Skeletal muscle tissue (tissue), 4 donors: ENCODE data around the gene SYNJ2. TPM values are rescaled to one million over a fixed set of nuclear protein-coding genes. Genes with fewer than 3 reads are reported as not detected.

Experiments used
- H3K27ac ChIP-seq: one replicate; pipeline ENCODE4 v1.7.0; 2013; ENCODE audit warnings: mild to moderate bottlenecking, low read depth, low read length, inconsistent platforms
- H3K27me3 ChIP-seq, 3 donors: one replicate each; pipeline ENCODE4 v1.7.0; 2013; ENCODE audit warnings: low read length in 3 of 3; ENCODE audit not compliant: control insufficient read depth in 3 of 3, insufficient read depth in 3 of 3
- H3K36me3 ChIP-seq, 3 donors: one replicate each; pipeline ENCODE4 v1.7.0; 2013; ENCODE audit warnings: low read length in 3 of 3; ENCODE audit not compliant: control insufficient read depth in 3 of 3, insufficient read depth in 3 of 3
- H3K4me1 ChIP-seq, 3 donors: one replicate each; pipeline ENCODE4 v1.7.0; 2013; ENCODE audit warnings: low read length in 3 of 3, mild to moderate bottlenecking in 3 of 3; ENCODE audit not compliant: control insufficient read depth in 3 of 3, insufficient read depth in 3 of 3
- H3K4me3 ChIP-seq, 3 donors: one replicate each; pipeline ENCODE4 v1.7.0; 2013; ENCODE audit warnings: low read length in 3 of 3
- H3K9ac ChIP-seq, 3 donors: one replicate each; pipeline ENCODE4 v1.7.0; 2013; ENCODE audit warnings: low read length in 3 of 3, mild to moderate bottlenecking in 3 of 3, moderate library complexity in 2 of 3, low read depth in 1 of 3
- H3K9me3 ChIP-seq, 3 donors: one replicate each; pipeline ENCODE4 v1.7.0; 2013; ENCODE audit warnings: low read length in 3 of 3; ENCODE audit not compliant: control insufficient read depth in 3 of 3
- total RNA-seq: library from RNA; depleted of rRNA; stranded (reverse); fragments of >200 nt; gene quantifications from one replicate; pipeline ENCODE4 v1.2.3, GENCODE V29; 2014
- donor health status: Osteomylitis.

SYNJ2 gene
- total RNA-seq, 1 donor from 2014 or later = 8.4 TPM

DNA sequence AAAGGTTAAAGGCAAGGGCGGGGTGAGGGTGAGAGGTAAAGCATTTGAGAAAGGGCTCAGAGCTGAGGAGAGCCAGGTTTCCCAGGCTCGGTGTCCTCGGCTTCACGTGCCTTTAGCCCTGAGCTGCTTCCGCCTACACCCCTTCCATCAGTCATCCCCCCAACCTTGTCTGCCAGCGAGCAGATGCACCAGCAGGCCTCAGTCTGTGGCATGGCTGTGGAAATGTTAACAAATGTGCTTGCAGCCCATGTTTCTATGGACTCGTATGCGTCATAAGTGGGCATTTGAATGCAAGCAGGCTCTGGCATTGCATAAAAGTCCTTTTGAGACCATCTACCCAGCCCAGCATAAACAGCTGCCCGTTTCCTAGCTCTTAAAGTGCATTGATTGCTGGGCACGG lies 88.8 kb downstream of the SYNJ2 start:
- Histone ChIP-seq H3K9me3 (no peaks in the 10 kb centered on the region), H3K4me1 (peaks cover 3 to 14% (median 5%) of the 10 kb centered on the region in 3 donors), H3K9ac (no peak overlapping the region), H3K27ac (peak overlapping the region; percentile 50), H3K27me3 (no peaks in the 10 kb centered on the region), H3K36me3 (peaks cover 4 to 21% (median 11%) of the 10 kb centered on the region in 3 donors), H3K4me3 (no peak overlapping the region)

GRCh38 chr6:158071121-158072082 lies 89.7 kb downstream of the SYNJ2 start:
- Histone ChIP-seq H3K9me3 (no peaks in the 10 kb centered on the region), H3K27me3 (no peaks in the 10 kb centered on the region), H3K9ac (no peak overlapping the region), H3K27ac (no peak overlapping the region), H3K4me1 (peaks cover 3 to 14% (median 5%) of the 10 kb centered on the region in 3 donors), H3K36me3 (peaks cover 4 to 21% (median 17%) of the 10 kb centered on the region in 3 donors), H3K4me3 (no peak overlapping the region)

DNA sequence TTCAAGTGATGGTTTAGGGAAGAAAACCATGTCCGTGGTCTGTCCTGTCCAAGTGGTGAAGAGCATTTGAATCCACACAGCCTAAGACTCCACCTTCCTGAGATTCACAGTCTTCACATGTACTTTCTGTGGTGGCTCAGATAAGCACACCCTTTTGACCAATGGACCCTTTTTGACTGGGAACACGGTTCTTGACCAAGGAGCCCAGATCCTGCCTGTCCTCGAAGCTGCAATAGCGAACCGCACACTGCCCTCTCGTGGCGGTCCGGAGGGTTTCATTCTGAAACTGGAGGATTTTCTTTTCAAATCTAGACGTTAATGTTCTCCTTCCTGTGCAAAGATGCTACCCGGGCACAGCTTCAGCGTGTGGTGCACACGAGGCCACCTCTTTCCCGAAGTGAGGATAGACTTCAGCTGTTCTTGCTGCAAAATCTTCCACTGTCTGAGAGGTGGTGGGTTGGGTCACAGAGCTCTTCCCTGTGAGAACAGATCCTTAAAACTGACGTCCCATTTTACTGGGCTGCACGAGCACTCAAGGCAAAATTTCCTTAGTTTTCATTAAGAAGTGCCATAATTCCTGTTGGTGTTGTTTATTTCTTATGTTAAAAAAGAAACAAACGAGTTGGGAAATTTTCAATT lies 90.5 kb downstream of the SYNJ2 start:
- no peak overlapping the region for H3K4me3 ChIP-seq
- H3K4me1 ChIP-seq = peaks cover 3 to 14% (median 5%) of the 10 kb centered on the region in 3 donors
- no peak overlapping the region for H3K27ac ChIP-seq
- no peaks in the 10 kb centered on the region for H3K27me3 ChIP-seq
- peaks cover 0 to 21% (median 20%) of the 10 kb centered on the region in 3 donors for H3K36me3 ChIP-seq
- H3K9me3 ChIP-seq = no peaks in the 10 kb centered on the region
- no peak overlapping the region for H3K9ac ChIP-seq

DNA sequence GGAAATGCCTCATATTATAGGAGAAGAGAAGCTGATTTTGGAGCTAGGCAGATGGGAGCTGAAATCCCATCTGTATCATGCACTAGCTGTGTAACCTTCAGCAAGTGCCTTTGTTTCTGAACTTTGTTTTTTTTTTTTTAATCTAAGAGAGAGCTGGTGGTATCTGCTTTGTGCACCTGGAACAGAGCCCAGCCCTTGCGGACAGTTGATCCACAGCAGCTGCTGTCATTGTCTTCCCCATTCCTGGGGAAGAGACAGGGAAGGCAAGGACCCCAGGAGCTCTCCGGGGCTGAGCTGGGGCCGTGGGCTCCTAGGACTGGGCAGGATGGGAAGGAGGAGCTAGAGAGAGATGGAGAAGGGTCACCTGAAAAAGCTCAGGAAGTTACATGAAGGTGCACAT lies 92.1 kb downstream of the SYNJ2 start:
- no peaks in the 10 kb centered on the region for H3K27me3 ChIP-seq
- H3K9me3 ChIP-seq = no peaks in the 10 kb centered on the region
- H3K4me1 ChIP-seq = peaks cover under 1 to 10% (median 3%) of the 10 kb centered on the region in 3 donors
- H3K27ac ChIP-seq = no peak overlapping the region
- peaks cover 3 to 28% (median 25%) of the 10 kb centered on the region in 3 donors for H3K36me3 ChIP-seq
- no peak overlapping the region for H3K9ac ChIP-seq
- no peak overlapping the region for H3K4me3 ChIP-seq

GRCh38 chr6:158076548-158076947 lies 94.9 kb downstream of the SYNJ2 start:
- no peak overlapping the region for H3K9ac ChIP-seq
- peaks cover 15 to 32% (median 22%) of the 10 kb centered on the region in 3 donors for H3K36me3 ChIP-seq
- H3K4me3 ChIP-seq = no peak overlapping the region
- no peaks in the 10 kb centered on the region for H3K9me3 ChIP-seq
- peaks cover 0 to 5% (median 0%) of the 10 kb centered on the region in 3 donors for H3K4me1 ChIP-seq
- H3K27ac ChIP-seq = no peak overlapping the region
- no peaks in the 10 kb centered on the region for H3K27me3 ChIP-seq

- Histone ChIP-seq H3K9ac (no peak overlapping the region), H3K27ac (no peak overlapping the region), H3K27me3 (no peaks in the 10 kb centered on the region), H3K4me3 (no peak overlapping the region), H3K36me3 (peaks cover 19 to 32% (median 19%) of the 10 kb centered on the region in 3 donors), H3K9me3 (no peaks in the 10 kb centered on the region), H3K4me1 (no peaks in the 10 kb centered on the region)
These were observed 96.0 kb downstream of the SYNJ2 start for GRCh38 chr6:158077676-158078075.

DNA sequence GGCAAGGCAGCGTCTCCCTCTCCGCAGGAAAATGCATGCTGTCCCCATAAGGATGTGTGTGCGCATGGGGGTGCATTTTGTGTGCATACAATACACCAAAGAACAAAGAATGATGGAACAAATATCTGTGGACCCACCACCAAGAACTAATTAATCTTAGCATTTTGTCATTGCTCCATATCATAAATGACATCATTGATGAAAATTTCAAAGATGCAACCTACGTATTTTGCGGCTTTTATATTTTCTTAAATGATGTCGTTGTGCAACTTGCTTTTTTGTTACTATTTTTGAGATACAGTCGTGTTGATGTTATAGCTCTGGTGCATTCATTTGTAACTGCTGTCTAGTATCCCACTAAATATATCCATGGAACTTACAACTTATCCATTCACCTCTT lies 96.7 kb downstream of the SYNJ2 start:
- Histone ChIP-seq H3K27ac (no peak overlapping the region), H3K36me3 (peaks cover 20 to 33% (median 20%) of the 10 kb centered on the region in 3 donors), H3K4me1 (no peaks in the 10 kb centered on the region), H3K9ac (no peak overlapping the region), H3K27me3 (no peaks in the 10 kb centered on the region), H3K4me3 (no peak overlapping the region), H3K9me3 (no peaks in the 10 kb centered on the region)

GRCh38 chr6:158080849-158081656 lies 99.4 kb downstream of the SYNJ2 start:
- Histone ChIP-seq H3K36me3 (peaks cover 36 to 39% (median 37%) of the 10 kb centered on the region in 3 donors), H3K4me3 (no peak overlapping the region), H3K27ac (no peak overlapping the region), H3K4me1 (peaks cover 0 to 11% (median 2%) of the 10 kb centered on the region in 3 donors), H3K9me3 (no peaks in the 10 kb centered on the region), H3K27me3 (no peaks in the 10 kb centered on the region), H3K9ac (no peak overlapping the region)

GRCh38 chr6:158081657-158081935 lies 99.9 kb downstream of the SYNJ2 start:
- Histone ChIP-seq H3K9ac (no peak overlapping the region), H3K27ac (no peak overlapping the region), H3K9me3 (no peaks in the 10 kb centered on the region), H3K4me1 (peaks cover 0 to 11% (median 2%) of the 10 kb centered on the region in 3 donors), H3K27me3 (no peaks in the 10 kb centered on the region), H3K36me3 (peaks cover 36 to 38% (median 37%) of the 10 kb centered on the region in 3 donors), H3K4me3 (no peak overlapping the region)
